ENCODE data around the gene CFAP92.

The CFAP92 gene

GRCh38 chr3:128994173-128994512 lies 267 bp upstream of the CFAP92 start:
- no peak for TF ChIP-seq CTCF (IDR thresholded peaks at IDR 0.05)
- Mint-ChIP-seq H3K27ac (no peak overlapping the region), H3K4me3 (peak overlapping the region; percentile 78), H3K9me3 (peaks cover 4% of the 10 kb centered on the region), H3K4me1 (peaks cover 39% of the 10 kb centered on the region), H3K27me3 (ENCODE audit: low read depth, poor library complexity) (peaks cover 45% of the 10 kb centered on the region), H3K36me3 (ENCODE audit: low read depth) (no peaks in the 10 kb centered on the region)
- no peak for DNase-seq

GRCh38 chr3:128992926-128993460 lies 883 bp downstream of the CFAP92 start:
- H3K36me3 Mint-ChIP-seq (ENCODE audit: low read depth) = no peaks in the 10 kb centered on the region
- peak overlapping the region; percentile 82 for H3K4me3 Mint-ChIP-seq
- TF ChIP-seq CTCF (IDR thresholded peaks at IDR 0.05) = no peak
- H3K27me3 Mint-ChIP-seq (ENCODE audit: low read depth, poor library complexity) = peaks cover 37% of the 10 kb centered on the region
- peaks cover 4% of the 10 kb centered on the region for H3K9me3 Mint-ChIP-seq
- peak; percentile 22 for DNase-seq
- H3K27ac Mint-ChIP-seq = no peak overlapping the region
- peaks cover 27% of the 10 kb centered on the region for H3K4me1 Mint-ChIP-seq

- no peak for TF ChIP-seq CTCF (IDR thresholded peaks at IDR 0.05)
- no peak overlapping the region for H3K27ac Mint-ChIP-seq
- H3K27me3 Mint-ChIP-seq (ENCODE audit: low read depth, poor library complexity) = peaks cover 39% of the 10 kb centered on the region
- DNase-seq = no peak
- peaks cover 20% of the 10 kb centered on the region for H3K4me1 Mint-ChIP-seq
- H3K9me3 Mint-ChIP-seq = no peaks in the 10 kb centered on the region
- H3K4me3 Mint-ChIP-seq = peak overlapping the region; percentile 19
- H3K36me3 Mint-ChIP-seq (ENCODE audit: low read depth) = no peaks in the 10 kb centered on the region
Measured at GRCh38 chr3:128991355-128991895, 2.5 kb downstream of the CFAP92 start.

GRCh38 chr3:128988286-128988685 lies 5.6 kb downstream of the CFAP92 start:
- DNase-seq = no peak
- no peaks in the 10 kb centered on the region for H3K9me3 Mint-ChIP-seq
- no peak for TF ChIP-seq CTCF (IDR thresholded peaks at IDR 0.05)
- H3K4me3 Mint-ChIP-seq = no peak overlapping the region
- no peak overlapping the region for H3K27ac Mint-ChIP-seq
- peaks cover 8% of the 10 kb centered on the region for H3K4me1 Mint-ChIP-seq
- no peaks in the 10 kb centered on the region for H3K36me3 Mint-ChIP-seq (ENCODE audit: low read depth)
- H3K27me3 Mint-ChIP-seq (ENCODE audit: low read depth, poor library complexity) = peaks cover 45% of the 10 kb centered on the region

GRCh38 chr3:128987302-128988100 lies 6.4 kb downstream of the CFAP92 start:
- Mint-ChIP-seq H3K9me3 (no peaks in the 10 kb centered on the region), H3K4me1 (peaks cover 5% of the 10 kb centered on the region), H3K36me3 (ENCODE audit: low read depth) (no peaks in the 10 kb centered on the region), H3K27ac (no peak overlapping the region), H3K27me3 (ENCODE audit: low read depth, poor library complexity) (peaks cover 37% of the 10 kb centered on the region), H3K4me3 (no peak overlapping the region)
- no peak for DNase-seq
- no peak for TF ChIP-seq CTCF (IDR thresholded peaks at IDR 0.05)
